Measurements from ENCODE around the gene WWC1.

- no peak for TF ChIP-seq GATA2 (IDR thresholded peaks at IDR 0.05; ENCODE audit: low read depth, low read length)
- TF ChIP-seq GATA3 (IDR thresholded peaks at IDR 0.05; ENCODE audit: low read depth, low read length): no peak
Observed at GRCh38 chr5:168427224-168427623, 135.8 kb downstream of the WWC1 start.

All from SH-SY5Y (cell line).